Measurements from ENCODE around the gene C1orf50.

Gene C1orf50

DNA sequence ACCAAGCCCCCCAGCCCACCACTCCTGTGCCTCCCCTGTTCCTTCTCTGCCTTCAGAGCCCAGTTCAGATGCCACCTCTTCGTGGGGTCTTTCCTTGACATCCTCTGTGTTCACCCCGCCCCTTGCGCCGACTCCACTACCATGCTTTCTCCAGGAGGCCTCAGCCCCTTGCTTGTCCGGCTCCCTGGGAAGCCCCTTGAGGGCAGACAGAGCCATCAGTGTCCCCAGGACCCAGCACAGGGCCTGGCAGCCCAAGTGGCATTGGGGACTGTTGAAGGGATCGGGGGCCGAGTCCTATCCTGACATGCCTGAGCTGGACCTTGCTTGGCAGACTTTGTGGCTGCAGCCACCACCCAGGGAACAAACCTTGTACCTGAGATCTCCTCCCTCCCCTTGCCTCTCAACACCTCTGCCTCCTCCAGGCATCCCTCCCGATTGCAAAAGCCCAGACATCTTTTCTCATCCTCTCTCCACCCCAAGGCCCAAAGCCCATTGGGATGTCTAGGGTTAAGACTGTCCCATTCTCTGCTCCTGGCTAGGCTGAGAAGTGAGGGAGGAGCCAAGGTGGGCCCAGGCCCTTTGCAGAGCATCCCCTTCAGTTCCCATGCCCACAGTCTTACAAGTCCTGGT, 30.4 kb upstream of the C1orf50 start (continued):
- TF ChIP-seq, protein P1, sequence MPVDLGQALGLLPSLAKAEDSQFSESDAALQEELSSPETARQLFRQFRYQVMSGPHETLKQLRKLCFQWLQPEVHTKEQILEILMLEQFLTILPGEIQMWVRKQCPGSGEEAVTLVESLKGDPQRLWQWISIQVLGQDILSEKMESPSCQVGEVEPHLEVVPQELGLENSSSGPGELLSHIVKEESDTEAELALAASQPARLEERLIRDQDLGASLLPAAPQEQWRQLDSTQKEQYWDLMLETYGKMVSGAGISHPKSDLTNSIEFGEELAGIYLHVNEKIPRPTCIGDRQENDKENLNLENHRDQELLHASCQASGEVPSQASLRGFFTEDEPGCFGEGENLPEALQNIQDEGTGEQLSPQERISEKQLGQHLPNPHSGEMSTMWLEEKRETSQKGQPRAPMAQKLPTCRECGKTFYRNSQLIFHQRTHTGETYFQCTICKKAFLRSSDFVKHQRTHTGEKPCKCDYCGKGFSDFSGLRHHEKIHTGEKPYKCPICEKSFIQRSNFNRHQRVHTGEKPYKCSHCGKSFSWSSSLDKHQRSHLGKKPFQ (tag by site-specific recombination; IDR thresholded peaks at IDR 0.05) = no peak
- no peak for TF ChIP-seq ZNF133 (tag by site-specific recombination; IDR thresholded peaks at IDR 0.05)
- no peak for TF ChIP-seq ZNF560 (tag by site-specific recombination; IDR thresholded peaks at IDR 0.05; ENCODE audit: borderline replicate concordance)
- no peak for TF ChIP-seq ZNF211 (tag by site-specific recombination; IDR thresholded peaks at IDR 0.05; ENCODE audit: low read depth)
- TF ChIP-seq, protein P2, sequence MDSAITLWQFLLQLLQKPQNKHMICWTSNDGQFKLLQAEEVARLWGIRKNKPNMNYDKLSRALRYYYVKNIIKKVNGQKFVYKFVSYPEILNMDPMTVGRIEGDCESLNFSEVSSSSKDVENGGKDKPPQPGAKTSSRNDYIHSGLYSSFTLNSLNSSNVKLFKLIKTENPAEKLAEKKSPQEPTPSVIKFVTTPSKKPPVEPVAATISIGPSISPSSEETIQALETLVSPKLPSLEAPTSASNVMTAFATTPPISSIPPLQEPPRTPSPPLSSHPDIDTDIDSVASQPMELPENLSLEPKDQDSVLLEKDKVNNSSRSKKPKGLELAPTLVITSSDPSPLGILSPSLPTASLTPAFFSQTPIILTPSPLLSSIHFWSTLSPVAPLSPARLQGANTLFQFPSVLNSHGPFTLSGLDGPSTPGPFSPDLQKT (IDR thresholded peaks at IDR 0.05; ENCODE audit: borderline replicate concordance, low read depth, low read length) = no peak
- no peak for TF ChIP-seq IKZF3 (tag by site-specific recombination; IDR thresholded peaks at IDR 0.05)
- TF ChIP-seq BCL11A (tag by site-specific recombination; IDR thresholded peaks at IDR 0.05; ENCODE audit: low read depth) = no peak
- TF ChIP-seq ATF2 (tag by site-specific recombination; IDR thresholded peaks at IDR 0.05; ENCODE audit: low read depth) = no peak
- TF ChIP-seq ZNF610 (tag by site-specific recombination; IDR thresholded peaks at IDR 0.05; ENCODE audit: borderline replicate concordance) = no peak
- TF ChIP-seq REPIN1 (tag by site-specific recombination; IDR thresholded peaks at IDR 0.05; ENCODE audit: low read depth) = no peak
- no peak for TF ChIP-seq ZNF561 (tag by site-specific recombination; IDR thresholded peaks at IDR 0.05; ENCODE audit: borderline replicate concordance)
- no peak for TF ChIP-seq ZNF707 (tag by site-specific recombination; IDR thresholded peaks at IDR 0.05)

DNA sequence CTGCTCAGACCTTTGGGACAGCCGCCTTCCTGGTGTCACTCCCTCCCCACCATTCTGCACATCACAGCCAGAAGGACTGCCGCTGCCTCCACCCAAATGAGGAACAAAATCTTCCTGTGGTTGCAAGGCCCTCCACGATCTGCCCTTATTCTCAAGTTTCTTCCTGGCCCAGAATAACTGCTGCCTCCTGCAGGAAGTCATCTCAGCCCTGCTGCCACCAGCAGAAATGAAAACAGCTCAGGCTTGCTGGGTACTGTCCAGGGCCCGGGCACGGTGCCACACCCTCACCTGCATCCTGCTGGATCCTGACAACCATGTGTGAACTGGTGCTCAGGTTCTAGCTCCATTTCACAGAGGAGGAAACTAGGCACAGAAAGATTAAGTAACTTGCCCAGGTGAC, 29.8 kb upstream of the C1orf50 start:
- ChIA-PET CTCF (no interaction called here), POLR2A (no interaction called here)
- H3K4me3 ChIP-seq (ENCODE audit: low read depth, low read length) = no peak overlapping the region
- no peak overlapping the region for H3K27ac ChIP-seq (ENCODE audit: extremely low read depth, low read depth, low read length)
- no peaks in the 10 kb centered on the region for H3K4me1 ChIP-seq (ENCODE audit: control insufficient read depth, insufficient read depth, low read length)
- H3K9me3 ChIP-seq (ENCODE audit: control insufficient read depth, insufficient read depth, low read depth, low read length) = no peaks in the 10 kb centered on the region
- H3K36me3 ChIP-seq (ENCODE audit: control insufficient read depth in 2 of 2, insufficient read depth in 1 of 2, low read length in 2 of 2) = no peaks in the 10 kb centered on the region
- TF ChIP-seq ZNF140 (tag by site-specific recombination; IDR thresholded peaks at IDR 0.05) = no peak
- no peak for TF ChIP-seq YY1 (tag by site-specific recombination; IDR thresholded peaks at IDR 0.05)
- TF ChIP-seq ZNF837 (tag by site-specific recombination; IDR thresholded peaks at IDR 0.05) = no peak
- TF ChIP-seq, protein P3, sequence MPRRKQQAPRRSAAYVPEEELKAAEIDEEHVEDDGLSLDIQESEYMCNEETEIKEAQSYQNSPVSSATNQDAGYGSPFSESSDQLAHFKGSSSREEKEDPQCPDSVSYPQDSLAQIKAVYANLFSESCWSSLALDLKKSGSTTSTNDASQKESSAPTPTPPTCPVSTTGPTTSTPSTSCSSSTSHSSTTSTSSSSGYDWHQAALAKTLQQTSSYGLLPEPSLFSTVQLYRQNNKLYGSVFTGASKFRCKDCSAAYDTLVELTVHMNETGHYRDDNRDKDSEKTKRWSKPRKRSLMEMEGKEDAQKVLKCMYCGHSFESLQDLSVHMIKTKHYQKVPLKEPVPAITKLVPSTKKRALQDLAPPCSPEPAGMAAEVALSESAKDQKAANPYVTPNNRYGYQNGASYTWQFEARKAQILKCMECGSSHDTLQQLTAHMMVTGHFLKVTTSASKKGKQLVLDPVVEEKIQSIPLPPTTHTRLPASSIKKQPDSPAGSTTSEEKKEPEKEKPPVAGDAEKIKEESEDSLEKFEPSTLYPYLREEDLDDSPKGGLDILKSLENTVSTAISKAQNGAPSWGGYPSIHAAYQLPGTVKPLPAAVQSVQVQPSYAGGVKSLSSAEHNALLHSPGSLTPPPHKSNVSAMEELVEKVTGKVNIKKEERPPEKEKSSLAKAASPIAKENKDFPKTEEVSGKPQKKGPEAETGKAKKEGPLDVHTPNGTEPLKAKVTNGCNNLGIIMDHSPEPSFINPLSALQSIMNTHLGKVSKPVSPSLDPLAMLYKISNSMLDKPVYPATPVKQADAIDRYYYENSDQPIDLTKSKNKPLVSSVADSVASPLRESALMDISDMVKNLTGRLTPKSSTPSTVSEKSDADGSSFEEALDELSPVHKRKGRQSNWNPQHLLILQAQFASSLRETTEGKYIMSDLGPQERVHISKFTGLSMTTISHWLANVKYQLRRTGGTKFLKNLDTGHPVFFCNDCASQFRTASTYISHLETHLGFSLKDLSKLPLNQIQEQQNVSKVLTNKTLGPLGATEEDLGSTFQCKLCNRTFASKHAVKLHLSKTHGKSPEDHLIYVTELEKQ (tag by site-specific recombination; IDR thresholded peaks at IDR 0.05; ENCODE audit: borderline replicate concordance) = no peak
- TF ChIP-seq, protein P4, sequence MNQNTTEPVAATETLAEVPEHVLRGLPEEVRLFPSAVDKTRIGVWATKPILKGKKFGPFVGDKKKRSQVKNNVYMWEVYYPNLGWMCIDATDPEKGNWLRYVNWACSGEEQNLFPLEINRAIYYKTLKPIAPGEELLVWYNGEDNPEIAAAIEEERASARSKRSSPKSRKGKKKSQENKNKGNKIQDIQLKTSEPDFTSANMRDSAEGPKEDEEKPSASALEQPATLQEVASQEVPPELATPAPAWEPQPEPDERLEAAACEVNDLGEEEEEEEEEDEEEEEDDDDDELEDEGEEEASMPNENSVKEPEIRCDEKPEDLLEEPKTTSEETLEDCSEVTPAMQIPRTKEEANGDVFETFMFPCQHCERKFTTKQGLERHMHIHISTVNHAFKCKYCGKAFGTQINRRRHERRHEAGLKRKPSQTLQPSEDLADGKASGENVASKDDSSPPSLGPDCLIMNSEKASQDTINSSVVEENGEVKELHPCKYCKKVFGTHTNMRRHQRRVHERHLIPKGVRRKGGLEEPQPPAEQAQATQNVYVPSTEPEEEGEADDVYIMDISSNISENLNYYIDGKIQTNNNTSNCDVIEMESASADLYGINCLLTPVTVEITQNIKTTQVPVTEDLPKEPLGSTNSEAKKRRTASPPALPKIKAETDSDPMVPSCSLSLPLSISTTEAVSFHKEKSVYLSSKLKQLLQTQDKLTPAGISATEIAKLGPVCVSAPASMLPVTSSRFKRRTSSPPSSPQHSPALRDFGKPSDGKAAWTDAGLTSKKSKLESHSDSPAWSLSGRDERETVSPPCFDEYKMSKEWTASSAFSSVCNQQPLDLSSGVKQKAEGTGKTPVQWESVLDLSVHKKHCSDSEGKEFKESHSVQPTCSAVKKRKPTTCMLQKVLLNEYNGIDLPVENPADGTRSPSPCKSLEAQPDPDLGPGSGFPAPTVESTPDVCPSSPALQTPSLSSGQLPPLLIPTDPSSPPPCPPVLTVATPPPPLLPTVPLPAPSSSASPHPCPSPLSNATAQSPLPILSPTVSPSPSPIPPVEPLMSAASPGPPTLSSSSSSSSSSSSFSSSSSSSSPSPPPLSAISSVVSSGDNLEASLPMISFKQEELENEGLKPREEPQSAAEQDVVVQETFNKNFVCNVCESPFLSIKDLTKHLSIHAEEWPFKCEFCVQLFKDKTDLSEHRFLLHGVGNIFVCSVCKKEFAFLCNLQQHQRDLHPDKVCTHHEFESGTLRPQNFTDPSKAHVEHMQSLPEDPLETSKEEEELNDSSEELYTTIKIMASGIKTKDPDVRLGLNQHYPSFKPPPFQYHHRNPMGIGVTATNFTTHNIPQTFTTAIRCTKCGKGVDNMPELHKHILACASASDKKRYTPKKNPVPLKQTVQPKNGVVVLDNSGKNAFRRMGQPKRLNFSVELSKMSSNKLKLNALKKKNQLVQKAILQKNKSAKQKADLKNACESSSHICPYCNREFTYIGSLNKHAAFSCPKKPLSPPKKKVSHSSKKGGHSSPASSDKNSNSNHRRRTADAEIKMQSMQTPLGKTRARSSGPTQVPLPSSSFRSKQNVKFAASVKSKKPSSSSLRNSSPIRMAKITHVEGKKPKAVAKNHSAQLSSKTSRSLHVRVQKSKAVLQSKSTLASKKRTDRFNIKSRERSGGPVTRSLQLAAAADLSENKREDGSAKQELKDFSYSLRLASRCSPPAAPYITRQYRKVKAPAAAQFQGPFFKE (tag by site-specific recombination; IDR thresholded peaks at IDR 0.05; ENCODE audit: borderline replicate concordance) = no peak
